HCT116 (cell line): Measurements from ENCODE around the gene HIVEP1. TPM values are rescaled to one million over a fixed set of nuclear protein-coding genes. Genes with fewer than 3 reads are reported as not detected.

ENCODE experiments used
- ATAC-seq: fragments of 200-7000 bp; cut with Tn5 transposase; 2 replicates; pipeline ENCODE4 v1.9.1; 2020; ENCODE audit warnings: mild to moderate bottlenecking, moderate library complexity
- BruUV-seq: library from RNA; stranded (reverse); fragments of 400-500 nt; replicated peaks from 2 replicates; lab custom pipeline; 2021; lab: Mats Ljungman, UMichigan
- CTCF ChIA-PET: fragments of 300-600 bp; sonication (Branson Sonifier 250); formaldehyde crosslinking; loops from one replicate; lab custom pipeline; 2021; ENCODE audit warnings: antibody characterized with exemption; lab: Charles Lee
- POLR2A ChIA-PET: fragments of 300-600, 350-600 bp; sonication (Branson Sonifier 250); formaldehyde crosslinking; loops from one replicate; lab custom pipeline; 2021; ENCODE audit warnings: antibody characterized with exemption; lab: Charles Lee
- RAD21 ChIA-PET, 2 experiments: fragments of 300-600 bp; sonication (Branson Sonifier 250); formaldehyde crosslinking; loops; one replicate each; lab custom pipeline; 2023; ENCODE audit warnings: low total read pairs in 2 of 2; ENCODE audit not compliant: uncharacterized antibody in 2 of 2, unreplicated experiment in 2 of 2, low non-redundant PET in 1 of 2; lab: Charles Lee
- DNase-seq: peaks from one replicate; pipeline ENCODE4 v3.0.0-alpha.2; 2010; ENCODE audit warnings: low read depth, low spot score
- H2AFZ ChIP-seq: fragments of 200-600 bp; shearing (Covaris generic), sonication (generic); 2 replicates; pipeline ENCODE4 v1.6.1; 2017; ENCODE audit warnings: low read depth, mixed run types, mixed read lengths, antibody characterized with exemption, low read length; ENCODE audit not compliant: poor library complexity, severe bottlenecking
- H3K27ac ChIP-seq: 2 replicates; pipeline ENCODE4 v1.5.1; 2012; ENCODE audit warnings: low read depth, low read length
- H3K27me3 ChIP-seq: fragments of 200-600 bp; sonication (generic); 2 replicates; pipeline ENCODE4 v1.6.1; 2016; ENCODE audit warnings: mixed run types, low read length, mixed read lengths; ENCODE audit not compliant: insufficient read depth
- H3K36me3 ChIP-seq, 2 experiments: fragments of 200-500 bp in 1 of 2; fragments of 200-600 bp in 1 of 2; sonication (Bioruptor generic) in 1 of 2; sonication (generic) in 1 of 2; 2 replicates each; pipeline versions ENCODE4 v1.5.1 to v1.6.1; 2014 to 2016; ENCODE audit warnings: low read length in 2 of 2, inconsistent platforms in 1 of 2, mixed read lengths in 1 of 2, mixed run types in 1 of 2; ENCODE audit not compliant: insufficient read depth in 2 of 2, control insufficient read depth in 1 of 2
- H3K4me1 ChIP-seq, 2 experiments: fragments of 200-600 bp in 1 of 2; sonication (generic) in 1 of 2; 2 replicates each; pipeline versions ENCODE4 v1.5.1 to v1.6.1; 2012 to 2017; ENCODE audit warnings: low read length in 2 of 2, inconsistent platforms in 1 of 2, mild to moderate bottlenecking in 1 of 2, mixed read lengths in 1 of 2, mixed run types in 1 of 2, moderate library complexity in 1 of 2; ENCODE audit not compliant: insufficient read depth in 2 of 2, control insufficient read depth in 1 of 2
- H3K4me2 ChIP-seq: fragments of 200-600 bp; sonication (generic); 2 replicates; pipeline ENCODE4 v1.6.1; 2017; ENCODE audit warnings: mixed run types, low read length, mixed read lengths
- H3K4me3 ChIP-seq, 2 experiments: fragments of 200-600 bp in 1 of 2; sonication (generic) in 1 of 2; replicated peaks in 1 of 2; 2 replicates each; pipeline ENCODE4 v1.5.1; 2011 to 2016; ENCODE audit warnings: low read length in 2 of 2, control low read depth in 1 of 2, low read depth in 1 of 2, mild to moderate bottlenecking in 1 of 2, mixed read lengths in 1 of 2, mixed run types in 1 of 2
- H3K79me2 ChIP-seq: fragments of 200-600 bp; sonication (generic); 2 replicates; pipeline ENCODE4 v1.6.1; 2017; ENCODE audit warnings: mild to moderate bottlenecking, mixed run types, low read length, moderate library complexity, mixed read lengths; ENCODE audit not compliant: insufficient read depth
- H3K9ac ChIP-seq: fragments of 200-600 bp; sonication (generic); 2 replicates; pipeline ENCODE4 v1.6.1; 2016; ENCODE audit warnings: low read length, mixed read lengths
- H3K9me2 ChIP-seq: fragments of 200-600 bp; sonication (generic), shearing (Covaris generic); 2 replicates; pipeline ENCODE4 v1.6.1; 2017; ENCODE audit warnings: mixed run types, mild to moderate bottlenecking, moderate library complexity; ENCODE audit not compliant: insufficient read depth
- H3K9me3 ChIP-seq, 2 experiments: fragments of 200-500 bp in 1 of 2; fragments of 200-600 bp in 1 of 2; sonication (Bioruptor generic) in 1 of 2; sonication (generic) in 1 of 2; 2 replicates each; pipeline ENCODE4 v1.6.1; 2014 to 2017; ENCODE audit warnings: low read length in 2 of 2, mixed read lengths in 2 of 2, inconsistent platforms in 1 of 2, low read depth in 1 of 2, mild to moderate bottlenecking in 1 of 2, mixed run types in 1 of 2, moderate library complexity in 1 of 2; ENCODE audit not compliant: control insufficient read depth in 1 of 2, insufficient read depth in 1 of 2
- H4K20me1 ChIP-seq: fragments of 200-600 bp; sonication (generic), shearing (Covaris generic); 2 replicates; pipeline ENCODE4 v1.6.1; 2017; ENCODE audit warnings: mixed run types, mild to moderate bottlenecking, moderate library complexity; ENCODE audit not compliant: insufficient read depth
- ATF3 ChIP-seq: IDR thresholded peaks from 2 replicates; pipeline ENCODE4 v1.6.1; 2012
- CBX3 ChIP-seq: IDR thresholded peaks from 2 replicates; pipeline ENCODE4 v1.6.1; 2012; ENCODE audit warnings: low read depth
- CEBPB ChIP-seq: IDR thresholded peaks from 2 replicates; pipeline ENCODE4 v1.6.1; 2012; ENCODE audit warnings: low read depth
- EGR1 ChIP-seq: IDR thresholded peaks from 2 replicates; pipeline ENCODE4 v1.6.1; 2012; ENCODE audit warnings: low read depth
- EZH2phosphoT487 ChIP-seq: fragments of 200-600 bp; IDR thresholded peaks from 2 replicates; pipeline ENCODE4 v1.6.1; 2018; ENCODE audit warnings: antibody characterized with exemption, borderline replicate concordance
- FOSL1 ChIP-seq: IDR thresholded peaks from 2 replicates; pipeline ENCODE4 v1.6.1; 2012; ENCODE audit warnings: low read depth
- JUND ChIP-seq: IDR thresholded peaks from 2 replicates; pipeline ENCODE4 v1.6.1; 2012
- MAX ChIP-seq: IDR thresholded peaks from 2 replicates; pipeline ENCODE4 v1.6.1; 2012
- POLR2AphosphoS5 ChIP-seq: IDR thresholded peaks from 2 replicates; pipeline ENCODE4 v1.6.1; 2011; ENCODE audit warnings: mild to moderate bottlenecking, low read depth, low read length, moderate library complexity
- RAD21 ChIP-seq: IDR thresholded peaks from 2 replicates; pipeline ENCODE4 v1.6.1; 2012; ENCODE audit warnings: low read depth, mild to moderate bottlenecking
- REST ChIP-seq: IDR thresholded peaks from 2 replicates; pipeline ENCODE4 v1.6.1; 2012; ENCODE audit warnings: low read depth
- SIN3A ChIP-seq: IDR thresholded peaks from 2 replicates; pipeline ENCODE4 v1.6.1; 2012; ENCODE audit warnings: low read depth
- SP1 ChIP-seq: IDR thresholded peaks from 2 replicates; pipeline ENCODE4 v1.6.1; 2012; ENCODE audit warnings: low read depth
- SRF ChIP-seq: IDR thresholded peaks from 2 replicates; pipeline ENCODE4 v1.6.1; 2012; ENCODE audit warnings: low read depth
- ZBTB33 ChIP-seq: IDR thresholded peaks from 2 replicates; pipeline ENCODE4 v1.6.1; 2011; ENCODE audit warnings: mild to moderate bottlenecking, low read length, moderate library complexity; ENCODE audit not compliant: insufficient replicate concordance; ENCODE audit errors: extremely low read depth
- ZFX ChIP-seq: fragments of 450-650 bp; IDR thresholded peaks from 2 replicates; pipeline ENCODE4 v1.6.1; 2017
- ZNF274 ChIP-seq: fragments of 200-500 bp; sonication (Bioruptor generic); IDR thresholded peaks from 2 replicates; pipeline ENCODE4 v1.6.1; 2014; ENCODE audit warnings: mild to moderate bottlenecking, low read depth, low read length, inconsistent platforms
- intact Hi-C: fragments of 100-400 bp; cut with micrococcal nuclease; formaldehyde crosslinking; loops from 2 replicates; pipeline ENCODE4 v1.10.0; 2022
- total RNA-seq: library from RNA; stranded (reverse); gene quantifications from one replicate; pipeline ENCODE4 v1.2.1, GENCODE V29; 2021; ENCODE audit not compliant: unreplicated experiment

The HIVEP1 gene
- total RNA-seq, 1 experiment from 2014 or later, result 11.2 TPM

GRCh38 chr6:12066297-12066696 is 54.2 kb downstream of the HIVEP1 start (continued):
- TF ChIP-seq RAD21, result no peak
- TF ChIP-seq ATF3, result no peak
- TF ChIP-seq CBX3, result no peak
- TF ChIP-seq SIN3A, result no peak
- no peak for TF ChIP-seq REST
- TF ChIP-seq, all 23 proteins: peak for 0

GRCh38 chr6:12068899-12069557 is 56.9 kb downstream of the HIVEP1 start:
- intact Hi-C loops, result no loop called here
- ATAC-seq (no peak), DNase-seq (no peak)
- Histone ChIP-seq H3K9ac (no peak overlapping the region), H4K20me1 (no peaks in the 10 kb centered on the region; the same call in 1 of the 2 replicates), H3K27me3 (no peaks in the 10 kb centered on the region), H3K4me2 (no peak overlapping the region), H3K4me1 (peaks cover 0 to 4% of the 10 kb centered on the region in 2 experiments; a peak in 1 of 4 replicates), H3K9me2 (no peaks in the 10 kb centered on the region), H3K4me3 (no peak overlapping the region), H3K36me3 (no peaks in the 10 kb centered on the region), H3K79me2 (no peaks in the 10 kb centered on the region), H3K27ac (no peak overlapping the region), H2AFZ (no peak overlapping the region), H3K9me3 (no peaks in the 10 kb centered on the region)
- no TSS peak for BruUV-seq
- CTCF ChIA-PET, result no interaction called here
- no peak for TF ChIP-seq CEBPB
- no peak for TF ChIP-seq EZH2phosphoT487
- TF ChIP-seq ZNF274, result no peak
- no peak for TF ChIP-seq POLR2AphosphoS5
- TF ChIP-seq EGR1, result no peak
- TF ChIP-seq JUND, result no peak
- TF ChIP-seq FOSL1, result no peak
- no peak for TF ChIP-seq SRF
- no peak for TF ChIP-seq CBX3
- no peak for TF ChIP-seq ZBTB33
- no peak for TF ChIP-seq RAD21
- TF ChIP-seq MAX, result no peak
- TF ChIP-seq SP1, result no peak
- TF ChIP-seq ZFX, result no peak
- POLR2A ChIA-PET, result no interaction called here
- RAD21 ChIA-PET, result no interaction called here
